GM19193 (cell line): ENCODE results near the gene TNFAIP1.

Experiments
- POLR2A ChIP-seq: IDR thresholded peaks from 4 replicates; pipeline ENCODE4 v1.6.1; 2011; ENCODE audit not compliant: insufficient read depth, insufficient read length; ENCODE audit errors: extremely low read depth

The TNFAIP1 gene

DNA sequence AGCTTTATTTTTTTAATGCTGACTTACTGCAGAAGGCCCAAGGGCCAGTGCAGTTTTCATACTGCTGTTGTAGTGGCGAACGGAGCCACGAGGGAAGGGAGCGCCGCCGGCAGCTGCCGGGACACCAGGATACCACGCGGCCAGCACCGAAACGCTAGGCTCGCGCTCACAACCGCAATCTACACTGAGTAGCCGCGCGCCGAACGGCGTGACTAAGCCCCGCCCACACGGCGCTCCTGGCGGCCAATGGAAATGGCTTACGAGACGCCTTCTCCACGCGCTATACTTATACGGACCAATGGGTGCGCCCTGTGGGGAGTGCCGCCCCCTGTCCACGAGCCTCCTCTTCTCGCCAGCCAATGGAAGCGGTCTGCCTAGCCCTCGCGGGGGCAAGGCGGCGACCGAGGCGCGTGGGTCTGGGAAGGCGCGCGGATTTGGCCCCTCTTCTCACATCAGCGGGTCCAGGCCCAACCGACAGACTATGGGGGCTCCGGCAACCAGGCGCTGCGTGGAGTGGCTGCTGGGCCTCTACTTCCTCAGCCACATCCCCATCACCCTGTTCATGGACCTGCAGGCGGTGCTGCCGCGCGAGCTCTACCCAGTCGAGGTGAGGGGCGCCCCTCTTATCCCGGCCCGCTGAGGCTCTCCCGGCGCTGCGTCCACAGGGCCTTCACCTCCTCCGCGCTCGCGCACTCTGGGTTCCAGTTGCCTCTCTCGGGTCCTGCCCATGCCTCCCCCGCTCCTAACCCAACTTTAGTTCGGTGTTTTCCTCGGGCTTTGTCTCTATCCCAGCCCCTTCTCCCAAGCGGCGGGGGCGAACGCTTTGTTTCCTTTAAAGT is 16.6 kb upstream of the TNFAIP1 start, which contains the start of gene TMEM97:
TMEM97 (plus strand) TSS at position 442 of the 839 bp plus-strand sequence; CDS start at position 482, 40 bp downstream.
- TF ChIP-seq POLR2A, result peak; percentile 57

DNA sequence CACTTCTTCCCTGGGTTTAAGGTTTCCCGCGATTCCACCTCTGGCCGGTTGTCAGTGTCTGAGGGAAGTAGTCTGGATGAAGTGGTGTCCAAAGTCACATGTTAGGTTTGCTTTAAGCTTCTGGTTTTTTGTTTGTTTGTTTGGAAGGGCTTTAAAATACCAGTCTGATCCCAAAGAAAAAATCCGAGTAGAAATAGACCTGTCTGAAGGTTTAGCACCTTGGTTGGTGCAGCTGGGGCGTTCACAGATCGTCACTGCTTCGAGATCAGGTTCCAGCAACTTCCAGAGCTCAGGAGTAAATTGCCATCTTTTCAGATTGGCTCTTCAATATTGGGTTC is 16.0 kb upstream of the TNFAIP1 start:
- TF ChIP-seq POLR2A, result no peak

DNA sequence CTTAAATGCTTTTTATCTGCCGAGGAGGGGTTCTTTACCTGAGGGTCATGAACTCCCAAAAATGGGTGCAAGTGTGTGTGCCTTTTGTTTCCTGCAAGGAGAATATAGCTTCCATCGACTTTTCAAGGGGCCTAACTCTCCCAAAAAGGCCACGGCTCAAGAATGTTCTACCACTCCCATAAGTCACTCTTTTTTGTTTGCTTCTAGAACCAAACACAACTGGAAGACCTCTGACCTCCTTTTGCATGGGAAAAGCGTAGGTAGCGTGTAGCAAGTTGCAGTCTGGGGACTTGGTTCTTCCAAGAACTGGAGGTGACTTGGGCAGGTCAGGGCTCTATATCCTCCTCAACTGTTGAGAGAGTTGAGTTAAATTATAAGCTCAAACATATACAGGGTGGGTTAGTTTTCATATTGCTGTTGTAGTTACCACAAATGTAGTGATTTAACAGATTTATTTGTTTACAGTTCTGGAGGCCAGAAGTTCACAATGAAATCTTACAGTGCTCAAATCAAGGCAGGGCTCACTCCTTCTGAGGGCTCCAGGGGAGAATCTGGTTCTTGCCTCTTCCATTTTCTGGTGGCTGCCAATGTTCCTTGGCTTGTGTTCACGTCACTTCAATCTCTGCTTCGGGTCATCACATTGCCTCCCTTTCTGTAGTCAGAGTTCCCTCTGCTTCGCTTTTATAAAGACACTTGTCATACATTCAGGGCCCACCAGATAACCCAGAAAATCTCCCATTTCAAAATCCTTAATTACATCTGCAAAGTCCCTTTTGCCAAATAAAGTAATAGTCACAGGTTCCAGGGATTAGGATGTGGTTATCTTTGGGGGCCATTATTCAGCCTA is 15.1 kb upstream of the TNFAIP1 start:
- no peak for TF ChIP-seq POLR2A

DNA sequence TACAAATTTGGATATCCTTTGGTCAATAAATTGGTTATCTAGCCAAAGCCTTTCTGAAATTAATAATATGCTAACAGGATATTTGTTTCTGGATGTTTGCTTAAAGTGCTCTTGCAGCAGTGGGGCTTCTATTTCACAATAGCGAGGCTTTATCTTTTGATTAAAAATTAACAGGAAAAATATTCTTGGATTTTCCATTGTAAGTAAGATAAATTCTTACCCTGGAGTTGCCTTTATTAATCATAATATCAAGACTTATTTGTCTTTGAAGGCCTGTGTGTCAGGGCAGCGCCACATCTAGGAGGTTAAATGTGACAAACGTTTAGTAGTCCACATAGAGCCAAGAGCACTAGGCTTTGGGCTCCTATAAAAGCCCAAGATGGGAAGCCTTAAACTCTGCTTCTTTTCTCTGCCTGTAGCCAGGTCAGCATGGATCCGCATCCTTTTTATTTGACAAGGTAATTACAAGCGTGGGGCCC is 11.3 kb upstream of the TNFAIP1 start:
- no peak for TF ChIP-seq POLR2A

DNA sequence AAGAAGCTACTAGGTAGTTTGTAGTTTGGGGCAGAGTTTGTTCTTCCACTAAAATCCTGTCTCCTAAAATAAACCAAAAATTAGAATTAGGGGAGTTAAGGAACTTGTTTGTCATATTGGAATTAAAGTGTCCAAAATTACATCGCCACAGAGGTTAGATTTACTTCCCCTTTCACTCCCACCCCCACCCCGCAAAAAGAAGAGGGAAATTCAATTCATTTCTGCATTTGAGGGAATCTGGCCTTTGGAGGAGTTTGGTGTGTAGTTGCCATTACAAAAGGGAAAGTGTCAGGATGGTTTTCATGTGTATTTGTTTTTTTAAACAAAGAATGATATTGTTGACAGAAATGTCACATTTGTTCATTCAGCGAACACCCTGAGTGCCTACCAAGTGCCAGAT is 10.8 kb upstream of the TNFAIP1 start:
- no peak for TF ChIP-seq POLR2A

DNA sequence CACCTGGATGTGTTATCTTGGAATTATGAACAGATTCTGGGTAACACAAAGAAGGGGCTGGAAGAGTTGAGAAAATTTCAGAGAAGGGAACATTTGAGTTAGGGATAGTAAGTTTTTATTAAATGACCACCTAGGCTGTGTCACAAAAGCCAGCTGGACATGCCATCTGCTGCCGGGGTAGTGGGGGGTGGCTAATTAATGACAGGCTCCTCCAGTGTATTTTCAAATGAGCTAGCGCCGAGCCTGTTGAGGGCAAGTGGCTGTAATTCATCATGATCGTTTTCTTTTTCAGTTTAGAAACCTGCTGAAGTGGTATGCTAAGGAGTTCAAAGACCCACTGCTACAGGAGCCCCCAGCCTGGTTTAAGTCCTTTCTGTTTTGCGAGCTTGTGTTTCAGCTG is 10.3 kb upstream of the TNFAIP1 start:
- no peak for TF ChIP-seq POLR2A

DNA sequence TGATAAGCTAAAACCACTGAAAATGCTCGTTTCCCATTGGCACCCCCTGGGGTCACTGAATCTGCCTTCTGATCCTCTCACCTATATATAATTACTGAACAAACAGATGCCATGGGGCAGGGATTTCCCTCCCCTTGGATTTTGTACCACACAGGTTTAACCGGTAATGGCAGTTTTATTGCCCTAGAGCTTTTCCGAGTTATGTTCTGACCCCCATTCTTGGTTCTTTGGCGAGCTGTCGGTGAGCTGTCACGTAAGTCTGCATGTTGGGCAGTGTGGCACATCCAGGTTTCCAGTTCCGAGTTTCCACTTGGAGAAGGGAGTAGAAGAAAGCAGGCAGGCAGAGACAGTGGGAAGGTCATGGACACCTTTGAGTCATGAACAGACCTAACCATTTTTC is 9.4 kb upstream of the TNFAIP1 start:
- no peak for TF ChIP-seq POLR2A

DNA sequence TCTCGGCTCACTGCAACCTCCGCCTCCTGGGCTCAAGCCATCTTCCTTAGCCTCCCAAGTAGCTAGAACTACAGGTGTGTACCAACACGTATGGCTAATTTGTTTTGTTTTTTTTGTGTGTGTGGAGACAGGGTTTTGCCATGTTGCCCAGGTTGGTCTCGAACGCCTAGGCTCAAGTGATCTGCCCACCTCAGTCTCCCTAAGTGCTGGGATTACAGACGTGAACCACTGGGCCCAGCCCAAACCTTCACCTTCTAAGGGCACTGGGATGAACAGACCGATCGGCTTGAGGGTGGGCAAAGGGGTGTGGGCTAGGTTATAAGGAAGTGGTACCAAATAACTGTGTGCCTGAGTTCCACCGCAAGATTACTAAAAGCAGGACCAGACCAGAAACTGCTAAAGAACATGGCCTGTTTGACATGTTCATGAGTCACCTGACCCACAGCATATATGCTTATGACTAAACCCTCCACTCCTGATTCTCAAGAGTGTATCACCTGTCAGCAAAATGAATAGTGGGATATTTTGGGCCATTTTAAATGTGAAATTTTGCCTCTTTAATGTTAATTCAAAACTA is 8.4 kb upstream of the TNFAIP1 start:
- TF ChIP-seq POLR2A, result no peak

DNA sequence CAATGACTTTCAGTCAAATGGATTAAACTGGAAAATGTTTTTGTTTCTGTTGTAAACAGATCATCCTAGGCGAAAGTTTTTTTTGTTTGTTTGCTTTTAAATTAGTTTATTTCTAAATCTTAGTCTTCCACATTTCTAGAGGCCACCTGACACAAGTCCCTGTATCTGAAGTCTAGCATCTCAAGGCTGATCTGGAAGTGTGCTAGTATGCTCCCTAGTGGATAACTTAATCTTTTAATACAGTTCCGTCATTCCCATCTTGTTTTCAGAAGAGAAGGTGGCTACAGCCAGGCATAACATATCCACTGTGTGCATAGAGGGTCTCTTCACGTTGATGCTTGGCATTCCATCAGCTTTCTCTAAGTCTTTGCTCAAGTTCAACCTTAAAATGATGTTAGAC is 7.9 kb upstream of the TNFAIP1 start:
- no peak for TF ChIP-seq POLR2A

DNA sequence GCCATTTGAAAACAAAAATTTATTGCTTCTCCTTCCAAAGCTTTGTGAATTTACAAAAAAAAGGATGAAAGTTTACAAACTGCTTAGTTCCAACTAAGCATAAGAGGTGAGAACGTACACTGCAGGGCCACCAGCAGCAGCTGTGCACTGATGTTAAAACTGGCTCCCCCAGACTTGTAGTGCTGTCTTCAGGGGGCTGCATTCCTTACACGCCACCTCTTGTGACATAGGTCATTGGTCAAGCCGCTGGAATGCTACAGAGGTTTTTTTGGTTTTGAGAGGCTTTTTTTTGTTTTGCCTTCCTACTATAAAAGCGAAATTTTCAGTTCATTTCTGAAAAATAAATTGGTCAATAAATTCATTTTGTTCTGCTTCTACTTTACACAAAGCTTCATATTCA is 7.2 kb upstream of the TNFAIP1 start:
- TF ChIP-seq POLR2A, result no peak

DNA sequence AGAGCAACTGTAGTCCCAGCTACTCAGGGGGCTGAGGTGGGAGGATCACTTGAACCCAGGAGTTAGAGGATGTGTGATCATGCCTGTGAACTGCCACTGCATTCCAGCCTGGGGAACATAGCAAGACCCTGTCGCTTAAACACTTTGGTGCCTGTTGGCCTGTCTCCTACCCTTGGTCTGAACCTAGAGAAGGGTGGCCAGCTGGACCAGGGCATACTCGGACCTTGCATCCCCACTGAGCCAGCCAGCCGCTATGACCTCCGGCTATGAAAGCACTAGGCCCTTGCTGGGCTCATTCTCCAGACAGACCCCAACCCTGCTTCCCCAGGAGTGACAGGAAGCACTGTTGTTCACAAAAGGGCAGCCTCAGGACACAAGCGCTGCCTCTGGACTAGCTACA is 4.9 kb upstream of the TNFAIP1 start:
- no peak for TF ChIP-seq POLR2A

DNA sequence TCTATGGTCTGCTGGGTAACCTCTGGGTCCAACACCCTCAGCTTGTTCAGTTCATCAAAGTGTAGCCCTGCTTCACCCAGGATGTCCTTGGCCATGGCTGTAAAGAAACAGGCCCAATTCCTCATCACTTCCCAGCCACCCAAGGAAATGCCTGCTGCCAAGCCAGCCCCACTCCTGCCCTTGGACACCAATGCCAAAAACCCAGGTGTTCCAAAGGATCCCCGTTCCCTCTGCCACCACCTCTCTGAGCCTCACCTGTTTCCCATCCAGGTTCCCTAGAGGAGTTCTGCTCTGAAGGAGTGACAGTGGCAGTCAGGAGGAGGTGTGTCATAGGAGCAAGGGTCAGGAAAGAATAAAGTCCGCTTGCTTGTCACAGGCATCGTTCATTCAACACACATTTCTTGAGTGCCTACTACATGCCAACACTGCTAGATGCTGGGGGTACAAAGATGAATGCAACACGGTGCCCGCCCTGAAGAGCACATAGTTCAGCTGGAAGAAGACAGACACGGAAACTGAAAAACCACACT is 3.6 kb upstream of the TNFAIP1 start:
- no peak for TF ChIP-seq POLR2A

DNA sequence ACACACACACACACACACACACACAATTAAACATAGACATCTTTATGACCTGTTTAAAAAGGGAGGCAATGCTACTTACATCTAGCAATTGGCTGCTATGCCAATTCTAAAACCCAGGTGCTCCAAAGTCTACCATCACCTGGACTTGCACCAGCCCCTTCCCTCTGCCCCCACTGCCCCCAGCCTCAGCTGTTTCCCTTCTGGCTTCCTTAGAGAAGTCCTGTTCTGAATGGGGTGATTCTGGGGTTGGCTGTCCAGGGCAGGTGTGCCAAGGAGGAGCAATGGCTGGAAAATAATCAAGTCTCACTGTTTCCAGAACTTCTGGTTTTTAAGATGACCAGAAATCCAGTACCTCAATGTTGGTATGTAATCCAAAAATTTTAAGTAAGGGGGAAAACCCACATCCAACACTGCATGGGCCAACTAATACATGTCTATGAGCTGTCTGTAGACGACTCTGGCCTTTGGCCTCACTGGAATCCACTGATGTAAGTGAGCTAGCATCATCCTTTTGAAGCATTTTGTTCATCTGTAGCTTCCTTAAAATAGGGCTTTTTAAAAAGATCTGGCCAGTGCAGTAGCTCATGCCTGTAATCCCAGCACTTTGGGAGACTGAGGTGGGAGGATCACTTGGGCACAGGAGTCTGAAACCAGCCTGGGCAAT is 2.3 kb upstream of the TNFAIP1 start:
- TF ChIP-seq POLR2A, result no peak

DNA sequence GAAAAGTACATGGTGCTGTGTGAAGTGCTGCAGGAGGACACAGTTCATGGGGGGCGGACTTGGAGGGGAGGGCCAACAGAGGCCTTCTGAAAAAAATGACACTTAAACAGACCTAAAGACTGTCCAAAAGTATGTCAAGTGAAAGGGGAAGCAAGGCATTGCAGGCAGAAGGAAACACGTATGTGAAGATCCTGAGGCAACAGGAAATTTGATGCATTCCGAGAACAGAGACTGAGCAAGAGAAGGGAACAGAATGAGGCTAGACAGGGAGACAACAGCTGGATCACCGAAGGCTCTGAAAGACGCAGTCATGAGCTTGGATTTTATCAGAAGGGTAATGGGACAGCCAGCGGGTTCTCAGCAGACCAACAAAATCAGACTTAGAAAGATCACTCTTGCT is 1.4 kb upstream of the TNFAIP1 start:
- TF ChIP-seq POLR2A, result no peak
